ENCODE results near the gene APOH. TPM values are rescaled to one million over a fixed set of nuclear protein-coding genes. Genes with fewer than 3 reads are reported as not detected.

APOH gene
- total and polyA plus RNA-seq, 2 of the 13 experiments (the other 11 are each of a cell fraction or from before 2014, with no cell fraction given) = 4,846 to 5,748 TPM

- TF ChIP-seq LCORL (IDR thresholded peaks at IDR 0.05) (no peak), LCORL (CRISPR knock-in tag; IDR thresholded peaks at IDR 0.05) (peak; percentile 28; the same call in 1 of the 2 replicates), REXO4 (CRISPR knock-in tag; IDR thresholded peaks at IDR 0.05; ENCODE audit: borderline replicate concordance) (no peak), RFX5 (IDR thresholded peaks at IDR 0.05; ENCODE audit: low read depth, low read length) (peak; percentile 81), ZNF496 (CRISPR knock-in tag; IDR thresholded peaks at IDR 0.05; ENCODE audit: insufficient replicate concordance) (no peak), SRSF1 (optimal IDR thresholded peaks at IDR 0.05; ENCODE audit: low read depth, low read length) (peak; percentile 75), ZNF772 (CRISPR knock-in tag; IDR thresholded peaks at IDR 0.05) (no peak), CBX5 (CRISPR knock-in tag; IDR thresholded peaks at IDR 0.05; ENCODE audit: borderline replicate concordance) (no peak), TGIF2 (CRISPR knock-in tag; IDR thresholded peaks at IDR 0.05) (peak; percentile 87; the same call in 1 of the 2 replicates), ZNF44 (CRISPR knock-in tag; IDR thresholded peaks at IDR 0.05) (no peak), ZNF460 (CRISPR knock-in tag; IDR thresholded peaks at IDR 0.05; ENCODE audit: borderline replicate concordance) (no peak), ZIK1 (CRISPR knock-in tag; IDR thresholded peaks at IDR 0.05; ENCODE audit: borderline replicate concordance, low read depth) (no peak), ZNF740 (CRISPR knock-in tag; IDR thresholded peaks at IDR 0.05) (no peak), CHD4 (IDR thresholded peaks at IDR 0.05; ENCODE audit: borderline replicate concordance, low read length) (no peak), ZFP1 (CRISPR knock-in tag; IDR thresholded peaks at IDR 0.05) (no peak), ZNF879 (CRISPR knock-in tag; IDR thresholded peaks at IDR 0.05) (no peak), ZNF720 (CRISPR knock-in tag; IDR thresholded peaks at IDR 0.05) (no peak), PITX1 (CRISPR knock-in tag; IDR thresholded peaks at IDR 0.05) (peak; percentile 59), JUN (CRISPR knock-in tag; IDR thresholded peaks at IDR 0.05) (0 out of 2 replicates have a peak, but pooled peaks have one; percentile 22), ZNF230 (CRISPR knock-in tag; IDR thresholded peaks at IDR 0.05) (peak; percentile 47), ZNF660 (CRISPR knock-in tag; IDR thresholded peaks at IDR 0.05; ENCODE audit: borderline replicate concordance, low read depth) (no peak), ZNF800 (CRISPR knock-in tag; IDR thresholded peaks at IDR 0.05) (peak; percentile 80), ZNF768 (CRISPR knock-in tag; IDR thresholded peaks at IDR 0.05) (0 out of 2 replicates have a peak, but pooled peaks have one; percentile 10), ZKSCAN1 (IDR thresholded peaks at IDR 0.05; ENCODE audit: low read length) (no peak), RCOR2 (CRISPR knock-in tag; IDR thresholded peaks at IDR 0.05) (0 out of 2 replicates have a peak, but pooled peaks have one; percentile 5)
Observed at GRCh38 chr17:66191593-66192377, 37.4 kb downstream of the APOH start, which contains the start of gene CEP112 (continued).

All from HepG2 (cell line).